Measurements from ENCODE around the gene ZBED4.
"Not testable (repeated sequence)": the region's sequence is repeated elsewhere in the genome, so short reads cannot be mapped to it uniquely, and the experiment has no call there.

Gene ZBED4, protein sequence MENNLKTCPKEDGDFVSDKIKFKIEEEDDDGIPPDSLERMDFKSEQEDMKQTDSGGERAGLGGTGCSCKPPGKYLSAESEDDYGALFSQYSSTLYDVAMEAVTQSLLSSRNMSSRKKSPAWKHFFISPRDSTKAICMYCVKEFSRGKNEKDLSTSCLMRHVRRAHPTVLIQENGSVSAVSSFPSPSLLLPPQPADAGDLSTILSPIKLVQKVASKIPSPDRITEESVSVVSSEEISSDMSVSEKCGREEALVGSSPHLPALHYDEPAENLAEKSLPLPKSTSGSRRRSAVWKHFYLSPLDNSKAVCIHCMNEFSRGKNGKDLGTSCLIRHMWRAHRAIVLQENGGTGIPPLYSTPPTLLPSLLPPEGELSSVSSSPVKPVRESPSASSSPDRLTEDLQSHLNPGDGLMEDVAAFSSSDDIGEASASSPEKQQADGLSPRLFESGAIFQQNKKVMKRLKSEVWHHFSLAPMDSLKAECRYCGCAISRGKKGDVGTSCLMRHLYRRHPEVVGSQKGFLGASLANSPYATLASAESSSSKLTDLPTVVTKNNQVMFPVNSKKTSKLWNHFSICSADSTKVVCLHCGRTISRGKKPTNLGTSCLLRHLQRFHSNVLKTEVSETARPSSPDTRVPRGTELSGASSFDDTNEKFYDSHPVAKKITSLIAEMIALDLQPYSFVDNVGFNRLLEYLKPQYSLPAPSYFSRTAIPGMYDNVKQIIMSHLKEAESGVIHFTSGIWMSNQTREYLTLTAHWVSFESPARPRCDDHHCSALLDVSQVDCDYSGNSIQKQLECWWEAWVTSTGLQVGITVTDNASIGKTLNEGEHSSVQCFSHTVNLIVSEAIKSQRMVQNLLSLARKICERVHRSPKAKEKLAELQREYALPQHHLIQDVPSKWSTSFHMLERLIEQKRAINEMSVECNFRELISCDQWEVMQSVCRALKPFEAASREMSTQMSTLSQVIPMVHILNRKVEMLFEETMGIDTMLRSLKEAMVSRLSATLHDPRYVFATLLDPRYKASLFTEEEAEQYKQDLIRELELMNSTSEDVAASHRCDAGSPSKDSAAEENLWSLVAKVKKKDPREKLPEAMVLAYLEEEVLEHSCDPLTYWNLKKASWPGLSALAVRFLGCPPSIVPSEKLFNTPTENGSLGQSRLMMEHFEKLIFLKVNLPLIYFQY

DNA sequence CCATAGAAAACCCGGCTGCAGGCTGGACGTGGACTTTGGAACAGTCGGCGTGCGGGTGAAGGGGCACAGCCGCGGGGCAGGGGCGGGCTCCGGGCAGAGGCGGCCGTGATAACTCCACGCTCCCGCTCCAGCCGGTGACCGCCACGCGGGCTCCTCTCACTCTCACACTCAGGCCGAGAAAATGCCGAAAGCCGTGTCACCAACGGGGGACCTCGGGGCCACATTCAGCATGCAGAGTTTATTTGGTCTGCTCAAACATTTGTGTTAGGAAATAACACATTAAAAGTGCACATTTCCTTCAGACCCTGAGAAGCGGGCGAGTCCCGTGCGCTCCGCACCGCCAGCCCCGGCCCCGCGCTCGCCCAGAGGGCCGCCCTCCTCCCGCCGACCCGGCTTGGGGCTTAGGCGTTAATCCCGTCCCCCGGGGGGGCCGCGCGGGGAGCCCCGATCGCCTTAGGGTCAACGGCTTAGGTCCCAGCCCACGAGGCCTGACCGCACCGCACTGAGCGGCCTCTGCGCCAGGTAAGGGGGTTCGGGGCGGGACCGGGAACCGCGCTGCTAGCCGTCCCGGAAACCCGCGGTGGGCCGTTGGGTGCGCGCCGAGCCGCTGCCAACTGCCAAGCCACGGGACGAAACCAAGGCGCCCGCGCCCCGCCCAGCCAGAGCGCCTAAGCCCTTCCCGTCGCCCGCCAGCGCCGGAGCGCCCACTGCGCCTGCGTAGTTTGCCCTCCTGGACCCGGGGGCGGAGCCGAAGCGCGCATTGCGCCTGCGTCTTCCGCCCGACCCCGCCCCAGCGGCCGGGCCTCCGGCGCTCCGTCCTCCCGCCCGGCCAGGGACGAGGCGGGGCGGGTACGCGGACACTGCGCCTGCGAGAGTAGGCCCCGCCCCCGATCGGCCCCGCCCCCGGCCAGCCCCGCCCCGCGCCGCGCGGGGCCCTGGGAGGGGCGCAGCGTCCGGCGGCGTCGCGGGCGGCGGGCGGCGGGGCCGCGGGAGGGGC is at the start of gene ZBED4:
ZBED4 (plus strand) TSS at position 947 of the 997 bp plus-strand sequence. CDS start 29,819 bp downstream, outside the sequence.
- in situ Hi-C loops (cut with MboI; ENCODE audit: low sequenced_read_pairs), result no loop called here

- in situ Hi-C loops (cut with MboI; ENCODE audit: low sequenced_read_pairs), result no loop called here
These were observed 46.5 kb upstream of the ZBED4 start for GRCh38 chr22:49807129-49807528.

GRCh38 chr22:49807780-49808708 is 45.6 kb upstream of the ZBED4 start:
- in situ Hi-C loops (cut with MboI; ENCODE audit: low sequenced_read_pairs), result no loop called here

DNA sequence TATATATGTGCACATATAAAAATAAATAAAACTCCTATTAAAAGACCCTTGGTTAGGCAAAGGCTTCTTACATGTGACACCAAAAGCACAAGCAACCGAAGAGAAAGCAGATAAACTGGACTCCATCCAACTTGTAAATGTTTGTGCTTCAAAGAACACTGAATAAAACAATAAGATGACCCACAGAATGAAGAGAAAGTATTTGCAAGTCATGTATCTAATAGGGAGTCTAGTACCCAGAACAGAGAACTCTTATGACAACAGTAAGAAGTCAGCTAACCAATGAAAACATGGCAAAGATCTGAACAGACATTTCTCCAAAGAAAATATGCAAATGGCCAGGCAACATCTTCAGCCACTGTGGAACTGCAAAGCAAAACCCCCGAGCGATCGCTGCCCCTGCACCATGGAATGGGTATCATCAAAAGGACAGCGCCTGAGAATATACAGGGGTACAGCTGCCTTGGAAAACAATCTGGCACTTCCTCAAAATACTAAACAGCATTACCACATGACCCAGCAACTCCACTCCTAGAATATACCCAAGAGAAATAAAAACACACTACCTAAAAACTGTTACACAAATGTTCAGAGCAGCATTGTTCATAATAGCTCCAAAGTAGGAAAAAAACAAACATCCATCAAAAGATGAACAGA is 43.2 kb upstream of the ZBED4 start:
- in situ Hi-C loops (cut with MboI; ENCODE audit: low sequenced_read_pairs), result no loop called here

- in situ Hi-C loops (cut with MboI; ENCODE audit: low sequenced_read_pairs), result no loop called here
These were observed 42.4 kb upstream of the ZBED4 start for GRCh38 chr22:49811020-49811791.

GRCh38 chr22:49812838-49813237 is 40.8 kb upstream of the ZBED4 start:
- in situ Hi-C loops (cut with MboI; ENCODE audit: low sequenced_read_pairs), result no loop called here

GRCh38 chr22:49814164-49814686 is 39.4 kb upstream of the ZBED4 start:
- in situ Hi-C loops (cut with MboI; ENCODE audit: low sequenced_read_pairs), result no loop called here

GRCh38 chr22:49814856-49815255 is 38.8 kb upstream of the ZBED4 start:
- in situ Hi-C loops (cut with MboI; ENCODE audit: low sequenced_read_pairs), result no loop called here

DNA sequence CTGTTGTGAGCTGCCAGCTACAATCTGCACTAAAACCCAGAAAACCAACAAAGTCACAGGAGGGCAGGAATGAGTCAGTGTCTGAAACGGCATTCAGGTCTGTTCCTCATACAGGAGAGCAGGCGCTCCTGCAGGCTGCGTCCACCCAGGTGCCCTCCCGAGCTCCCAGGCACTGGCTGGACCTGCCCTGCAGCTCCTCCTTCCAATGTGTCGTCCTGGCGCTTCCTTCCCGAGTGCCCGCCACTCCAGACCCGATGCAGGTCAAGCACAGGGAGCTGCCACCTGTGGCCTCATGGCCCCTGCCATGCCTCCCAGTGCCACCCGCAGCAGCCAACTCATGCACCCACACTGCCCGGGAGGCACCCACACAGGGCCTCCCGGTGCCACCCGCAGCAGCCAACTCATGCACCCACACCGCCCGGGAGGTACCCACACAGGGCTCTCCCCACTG is 38.0 kb upstream of the ZBED4 start:
- in situ Hi-C loops (cut with MboI; ENCODE audit: low sequenced_read_pairs), result no loop called here

DNA sequence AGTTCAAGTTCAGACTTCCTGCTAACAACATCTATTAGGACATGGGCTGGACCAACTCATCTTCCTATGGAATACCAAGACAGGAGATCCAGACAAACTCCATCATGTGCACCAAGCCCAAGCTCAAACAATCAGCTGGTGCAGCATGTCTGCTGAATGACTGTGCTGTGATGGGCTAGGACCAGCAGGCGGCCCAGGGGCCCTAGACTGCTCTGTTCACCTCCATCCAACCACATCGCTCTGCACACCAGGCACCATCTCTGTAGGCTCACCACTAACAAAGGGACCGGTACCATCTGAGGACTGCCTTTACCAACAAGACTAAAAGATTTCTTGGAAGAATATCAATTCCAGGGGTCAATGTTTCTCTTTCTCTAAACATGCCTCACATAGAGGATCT is 36.3 kb upstream of the ZBED4 start:
- in situ Hi-C loops (cut with MboI; ENCODE audit: low sequenced_read_pairs), result no loop called here

- in situ Hi-C loops (cut with MboI; ENCODE audit: low sequenced_read_pairs), result no loop called here
These were observed 32.7 kb upstream of the ZBED4 start for GRCh38 chr22:49820984-49821383.

GRCh38 chr22:49821741-49822140 is 31.9 kb upstream of the ZBED4 start:
- in situ Hi-C loops (cut with MboI; ENCODE audit: low sequenced_read_pairs), result not testable (repeated sequence)

- in situ Hi-C loops (cut with MboI; ENCODE audit: low sequenced_read_pairs), result no loop called here
These were observed 30.2 kb upstream of the ZBED4 start for GRCh38 chr22:49823289-49824045.

GRCh38 chr22:49824185-49824925 is 29.3 kb upstream of the ZBED4 start:
- in situ Hi-C loops (cut with MboI; ENCODE audit: low sequenced_read_pairs), result no loop called here

DNA sequence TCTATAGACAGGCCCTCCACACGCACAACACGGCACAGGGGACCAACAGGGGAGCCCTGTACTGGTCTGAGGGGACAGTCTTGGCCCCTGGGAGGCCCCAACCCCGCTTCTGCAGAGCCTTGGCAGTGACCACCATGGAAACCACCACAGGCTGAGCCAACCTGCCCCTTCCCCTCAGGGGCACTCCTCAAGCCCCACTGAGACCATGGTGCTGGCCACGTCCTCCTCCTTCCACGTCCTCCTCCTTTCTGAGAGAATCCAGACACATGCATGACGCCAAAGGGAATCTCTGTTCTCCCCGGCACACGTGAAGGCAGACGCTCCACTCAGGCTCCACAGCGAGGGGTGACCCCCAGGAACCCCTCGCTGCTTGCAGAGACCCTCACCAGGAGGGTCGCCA is 28.7 kb upstream of the ZBED4 start:
- in situ Hi-C loops (cut with MboI; ENCODE audit: low sequenced_read_pairs), result no loop called here

GRCh38 chr22:49825436-49825835 is 28.2 kb upstream of the ZBED4 start:
- in situ Hi-C loops (cut with MboI; ENCODE audit: low sequenced_read_pairs), result no loop called here
